Thyroid gland (tissue), 4 donors: ENCODE results near the gene MB21D2.

ENCODE experiments used
- CTCF ChIP-seq, 6 experiments: fragments of 200-600 bp in 3 of 6; fragments of 450-650 bp in 3 of 6; sonication (generic) in 3 of 6; IDR thresholded peaks; one replicate each; pipeline ENCODE4 v1.5.1; 2016 to 2019; ENCODE audit warnings: antibody characterized with exemption in 6 of 6, mild to moderate bottlenecking in 2 of 6, inconsistent platforms in 1 of 6, moderate library complexity in 1 of 6
- POLR2A ChIP-seq, 2 donors: fragments of 450-650 bp; IDR thresholded peaks; one replicate each; pipeline ENCODE4 v1.6.1; 2017; ENCODE audit warnings: antibody characterized with exemption in 2 of 2, mild to moderate bottlenecking in 2 of 2, moderate library complexity in 1 of 2

- TF ChIP-seq CTCF (IDR thresholded peaks at IDR 0.05), result no peak
- TF ChIP-seq POLR2A (IDR thresholded peaks at IDR 0.05), result no peak
Observed at GRCh38 chr3:192863091-192863420, 54.6 kb downstream of the MB21D2 start.
